NCI-H748 treated with DMSO at 0.1 percent for 48 hours (cell line): ENCODE measurements around the gene CRYGC.
A peak's percentile ranks its signal among the peaks of the same experiment; 100 is the strongest.
"Not testable (repeated sequence)": the region's sequence is repeated elsewhere in the genome, so short reads cannot be mapped to it uniquely, and the experiment has no call there.

ENCODE experiments used
- DNase-seq: peaks from one replicate; lab custom pipeline; 2025; lab: John Stamatoyannopoulos, UW

Gene CRYGC

GRCh38 chr2:208129744-208130711 is at the start of gene CRYGC:
TSS of gene CRYGC (minus strand) at chr2:208129828. CDS start at chr2:208129792, 36 bp downstream.
- no peak for DNase-seq

- no peak for DNase-seq
Measured at GRCh38 chr2:208179028-208179609, 49.5 kb upstream of the CRYGC start.

GRCh38 chr2:208175840-208176153 is 46.2 kb upstream of the CRYGC start:
- DNase-seq: no peak

- DNase-seq: peak; percentile 67
Measured at GRCh38 chr2:208175069-208175839, 45.6 kb upstream of the CRYGC start.

GRCh38 chr2:208174144-208174543 is 44.5 kb upstream of the CRYGC start:
- no peak for DNase-seq

GRCh38 chr2:208172125-208172524 is 42.5 kb upstream of the CRYGC start:
- DNase-seq: no peak

- DNase-seq: no peak
Measured at GRCh38 chr2:208164951-208165755, 35.5 kb upstream of the CRYGC start.

- no peak for DNase-seq
Measured at GRCh38 chr2:208163489-208163888, 33.9 kb upstream of the CRYGC start, which contains the start of gene CRYGA. TSS of gene CRYGA (minus strand) at chr2:208163589. CDS start at chr2:208163556, 33 bp downstream.

- DNase-seq: no peak
Measured at GRCh38 chr2:208156439-208156838, 26.8 kb upstream of the CRYGC start.

- no peak for DNase-seq
Measured at GRCh38 chr2:208153156-208153555, 23.5 kb upstream of the CRYGC start.

- no peak for DNase-seq
Measured at GRCh38 chr2:208150956-208151355, 21.3 kb upstream of the CRYGC start.

GRCh38 chr2:208150094-208150493 is 20.5 kb upstream of the CRYGC start:
- no peak for DNase-seq

- DNase-seq: no peak
Measured at GRCh38 chr2:208148803-208149202, 19.2 kb upstream of the CRYGC start.

- no peak for DNase-seq
Measured at GRCh38 chr2:208147759-208148158, 18.1 kb upstream of the CRYGC start.

GRCh38 chr2:208147008-208147407 is 17.4 kb upstream of the CRYGC start:
- no peak for DNase-seq

- DNase-seq: no peak
Measured at GRCh38 chr2:208146006-208146405, 16.4 kb upstream of the CRYGC start, which contains the start of gene CRYGB. TSS of gene CRYGB (minus strand) at chr2:208146158. CDS start at chr2:208146120, 38 bp downstream.

- peak; percentile 88 for DNase-seq
Measured at GRCh38 chr2:208142925-208143799, 13.5 kb upstream of the CRYGC start.

GRCh38 chr2:208142240-208142924 is 12.8 kb upstream of the CRYGC start:
- DNase-seq: peak; percentile 98

GRCh38 chr2:208139447-208139846 is 9.8 kb upstream of the CRYGC start:
- no peak for DNase-seq

- not testable (repeated sequence) for DNase-seq
Measured at GRCh38 chr2:208138334-208138733, 8.7 kb upstream of the CRYGC start.
